HEK293 (cell line): ENCODE data around the gene CAPN1.

Experiments
- CTCF ChIA-PET: fragments of 350-600 bp; formaldehyde crosslinking; extraction: SDS; loops from one replicate; lab custom pipeline; 2021; ENCODE audit warnings: antibody characterized with exemption; lab: Yijun Ruan, JAX
- POLR2A ChIA-PET: fragments of 300-600 bp; formaldehyde crosslinking; extraction: SDS; loops from one replicate; lab custom pipeline; 2020; ENCODE audit warnings: antibody characterized with exemption, inconsistent platforms; lab: Yijun Ruan, JAX
- H3K27ac ChIP-seq: fragments of 200-500 bp; sonication (Bioruptor generic); 2 replicates; pipeline ENCODE4 v1.5.1; 2014; ENCODE audit warnings: low read depth, low read length, control low read depth, inconsistent platforms; ENCODE audit errors: extremely low read depth
- H3K36me3 ChIP-seq, 2 experiments: fragments of 200-500 bp in 1 of 2; sonication (Bioruptor generic) in 1 of 2; 1 replicate in 1 of 2; 2 replicates in 1 of 2; pipeline ENCODE4 v1.5.1; 2014 to 2017; ENCODE audit warnings: inconsistent platforms in 2 of 2, low read length in 2 of 2; ENCODE audit not compliant: control insufficient read depth in 2 of 2, insufficient read depth in 1 of 2
- H3K4me1 ChIP-seq: fragments of 200-500 bp; sonication (Bioruptor generic); 2 replicates; pipeline ENCODE4 v1.5.1; 2014; ENCODE audit warnings: mild to moderate bottlenecking, low read length, inconsistent platforms; ENCODE audit not compliant: control insufficient read depth, insufficient read depth
- H3K4me3 ChIP-seq: 2 replicates; pipeline ENCODE4 v1.5.1; 2011; ENCODE audit warnings: low read depth, mild to moderate bottlenecking, control low read depth, low read length, moderate library complexity
- H3K9me3 ChIP-seq: fragments of 200-500 bp; sonication (Bioruptor generic); 2 replicates; pipeline ENCODE4 v1.5.1; 2014; ENCODE audit warnings: low read depth, low read length, inconsistent platforms; ENCODE audit not compliant: control insufficient read depth, insufficient read depth
- FEZF1 ChIP-seq: fragments of 450-650 bp; formaldehyde crosslinking; IDR thresholded peaks from 2 replicates; pipeline ENCODE4 v1.5.1; 2016; ENCODE audit warnings: missing biosample characterization, missing genetic modification characterization
- GLI2 ChIP-seq: fragments of 450-650 bp; formaldehyde crosslinking; IDR thresholded peaks from 2 replicates; pipeline ENCODE4; 2017; ENCODE audit warnings: missing biosample characterization, missing genetic modification characterization, low read depth, borderline replicate concordance
- KLF9 ChIP-seq: fragments of 450-650 bp; formaldehyde crosslinking; IDR thresholded peaks from 2 replicates; pipeline ENCODE4 v1.5.1; 2016; ENCODE audit warnings: missing biosample characterization, missing genetic modification characterization, low read depth
- OSR2 ChIP-seq: fragments of 450-650 bp; formaldehyde crosslinking; IDR thresholded peaks from 2 replicates; pipeline ENCODE4 v1.5.1; 2016; ENCODE audit warnings: missing biosample characterization, missing genetic modification characterization
- ZBTB48 ChIP-seq: fragments of 450-650 bp; formaldehyde crosslinking; IDR thresholded peaks from 2 replicates; pipeline ENCODE4 v1.5.1; 2016; ENCODE audit warnings: missing biosample characterization, missing genetic modification characterization
- ZFP69B ChIP-seq: fragments of 450-650 bp; formaldehyde crosslinking; IDR thresholded peaks from 2 replicates; pipeline ENCODE4 v1.5.1; 2016; ENCODE audit warnings: missing biosample characterization, missing genetic modification characterization
- ZNF10 ChIP-seq: fragments of 450-650 bp; formaldehyde crosslinking; IDR thresholded peaks from 2 replicates; pipeline ENCODE4 v1.5.1; 2017; ENCODE audit warnings: missing biosample characterization, missing genetic modification characterization
- ZNF121 ChIP-seq: fragments of 450-650 bp; formaldehyde crosslinking; IDR thresholded peaks from 2 replicates; pipeline ENCODE4 v1.5.1; 2016; ENCODE audit warnings: missing biosample characterization, missing genetic modification characterization
- ZNF133 ChIP-seq: fragments of 450-650 bp; formaldehyde crosslinking; IDR thresholded peaks from 2 replicates; pipeline ENCODE4 v1.5.1; 2016; ENCODE audit warnings: missing biosample characterization, missing genetic modification characterization
- ZNF280D ChIP-seq: fragments of 450-650 bp; formaldehyde crosslinking; IDR thresholded peaks from 2 replicates; pipeline ENCODE4 v1.5.1; 2016; ENCODE audit warnings: missing biosample characterization, missing genetic modification characterization
- ZNF324 ChIP-seq: fragments of 450-650 bp; formaldehyde crosslinking; IDR thresholded peaks from 2 replicates; pipeline ENCODE4 v1.5.1; 2016; ENCODE audit warnings: missing biosample characterization, missing genetic modification characterization
- ZNF354C ChIP-seq: fragments of 450-650 bp; formaldehyde crosslinking; IDR thresholded peaks from 2 replicates; pipeline ENCODE4 v1.5.1; 2016; ENCODE audit warnings: missing biosample characterization, missing genetic modification characterization, low read depth, borderline replicate concordance
- ZNF394 ChIP-seq: fragments of 450-650 bp; formaldehyde crosslinking; IDR thresholded peaks from 2 replicates; pipeline ENCODE4 v1.5.1; 2016; ENCODE audit warnings: missing biosample characterization, missing genetic modification characterization, mild to moderate bottlenecking, moderate library complexity, borderline replicate concordance
- ZNF600 ChIP-seq: fragments of 450-650 bp; formaldehyde crosslinking; IDR thresholded peaks from 2 replicates; pipeline ENCODE4 v1.5.1; 2016; ENCODE audit warnings: missing biosample characterization, missing genetic modification characterization
- ZNF624 ChIP-seq: fragments of 450-650 bp; formaldehyde crosslinking; IDR thresholded peaks from 2 replicates; pipeline ENCODE4 v1.5.1; 2017; ENCODE audit warnings: missing biosample characterization, missing genetic modification characterization
- ZNF626 ChIP-seq: fragments of 450-650 bp; sonication (Bioruptor Pico); formaldehyde crosslinking; IDR thresholded peaks from 2 replicates; pipeline ENCODE4 v1.5.1; 2018; ENCODE audit warnings: missing biosample characterization, missing genetic modification characterization, inconsistent platforms
- ZNF654 ChIP-seq: fragments of 450-650 bp; formaldehyde crosslinking; IDR thresholded peaks from 2 replicates; pipeline ENCODE4 v1.5.1; 2016; ENCODE audit warnings: low read depth, missing biosample characterization, missing genetic modification characterization
- ZNF660 ChIP-seq: fragments of 450-650 bp; IDR thresholded peaks from 2 replicates; pipeline ENCODE4 v1.5.1; 2018; ENCODE audit warnings: missing biosample characterization, mild to moderate bottlenecking, missing genetic modification characterization
- ZNF670 ChIP-seq: fragments of 450-650 bp; formaldehyde crosslinking; IDR thresholded peaks from 2 replicates; pipeline ENCODE4 v1.5.1; 2016; ENCODE audit warnings: missing biosample characterization, missing genetic modification characterization, low read depth
- ZNF692 ChIP-seq: fragments of 450-650 bp; formaldehyde crosslinking; IDR thresholded peaks from 2 replicates; pipeline ENCODE4 v1.5.1; 2016; ENCODE audit warnings: missing biosample characterization, missing genetic modification characterization
- ZNF76 ChIP-seq: fragments of 450-650 bp; formaldehyde crosslinking; IDR thresholded peaks from 2 replicates; pipeline ENCODE4; 2016; ENCODE audit warnings: low read depth, missing biosample characterization, missing genetic modification characterization, borderline replicate concordance

CAPN1 gene

GRCh38 chr11:65206901-65207300 is 25.2 kb downstream of the CAPN1 start:
- no peak for TF ChIP-seq ZNF624
- TF ChIP-seq ZNF670 (tag by site-specific recombination) = no peak
- no peak for TF ChIP-seq ZNF626 (tag by site-specific recombination)
- TF ChIP-seq OSR2 (tag by site-specific recombination) = no peak
- TF ChIP-seq ZNF354C (tag by site-specific recombination) = no peak
- no peak for TF ChIP-seq GLI2 (tag by site-specific recombination)
- TF ChIP-seq ZNF10 (tag by site-specific recombination) = no peak
- TF ChIP-seq ZNF324 (tag by site-specific recombination) = no peak
- TF ChIP-seq ZNF692 (tag by site-specific recombination) = no peak
- TF ChIP-seq KLF9 (tag by site-specific recombination) = no peak
- no peak for TF ChIP-seq ZNF654 (tag by site-specific recombination)
- TF ChIP-seq FEZF1 = no peak
- TF ChIP-seq ZNF280D (tag by site-specific recombination) = no peak
- no peak for TF ChIP-seq ZNF394 (tag by site-specific recombination)
- no peak for TF ChIP-seq ZNF133 (tag by site-specific recombination)
- TF ChIP-seq ZNF600 = no peak
- no peak for TF ChIP-seq ZNF76
- no peak for TF ChIP-seq ZNF660 (tag by site-specific recombination)
- no peak for TF ChIP-seq ZFP69B
- no peak for TF ChIP-seq ZBTB48
- CTCF ChIA-PET = interaction anchor here (0.6 to 5.0 kb wide), 4 partner anchors 45 to 109 kb away, joined by 3 to 62 read pairs (median 10); partner anchors contain the start of gene CDC42EP2
- Histone ChIP-seq H3K4me1 (no peaks in the 10 kb centered on the region), H3K36me3 (peaks cover 0 to 62% of the 10 kb centered on the region in 2 experiments; a peak in 1 of 3 replicates), H3K4me3 (no peak overlapping the region), H3K9me3 (no peaks in the 10 kb centered on the region), H3K27ac (no peak overlapping the region)
- POLR2A ChIA-PET = interaction anchor here (0.7 kb wide), 1 partner anchor 29 kb away, joined by 5 read pairs; no protein-coding TSS in a partner anchor

GRCh38 chr11:65207918-65208784 is 26.4 kb downstream of the CAPN1 start:
- Histone ChIP-seq H3K4me3 (no peak overlapping the region), H3K36me3 (peaks cover 0 to 64% of the 10 kb centered on the region in 2 experiments; a peak in 1 of 3 replicates), H3K27ac (no peak overlapping the region), H3K9me3 (no peaks in the 10 kb centered on the region), H3K4me1 (no peaks in the 10 kb centered on the region)
- ChIA-PET POLR2A (interaction anchor here (0.6 kb wide), 1 partner anchor 329 kb away, joined by 3 read pairs; no protein-coding TSS in a partner anchor), CTCF (interaction anchor here (0.6 to 3.7 kb wide), 2 partner anchors 108 to 245 kb away, joined by 3 to 16 read pairs; partner anchors contain the start of gene CDC42EP2)
- TF ChIP-seq ZNF121 (tag by site-specific recombination) (peak; percentile 77), ZBTB48 (no peak)
